ENCODE data around the gene RABGAP1L. TPM values are rescaled to one million over a fixed set of nuclear protein-coding genes. Genes with fewer than 3 reads are reported as not detected.
A peak's percentile ranks its signal among the peaks of the same experiment; 100 is the strongest.

Gene RABGAP1L
- total RNA-seq, 1 experiment from 2014 or later, result 76.9 TPM

- no peak for TF ChIP-seq ZNF232 (CRISPR knock-in tag; IDR thresholded peaks at IDR 0.05)
Measured at GRCh38 chr1:174974711-174975119, 815.4 kb downstream of the RABGAP1L start (continued).

GRCh38 chr1:174975764-174976163, 816.4 kb downstream of the RABGAP1L start:
- Mint-ChIP-seq H3K27ac (peak overlapping the region; percentile 43; the same call in 1 of the 2 replicates), H3K27me3 (ENCODE audit: low read depth) (no peaks in the 10 kb centered on the region), H3K4me3 (no peak overlapping the region), H3K9me3 (no peaks in the 10 kb centered on the region), H3K4me1 (peaks cover 2% of the 10 kb centered on the region; the same call in 1 of the 2 replicates), H3K36me3 (peaks cover 72% of the 10 kb centered on the region)
- TF ChIP-seq ZNF138 (CRISPR knock-in tag; conservative IDR thresholded peaks at IDR 0.05), result no peak
- TF ChIP-seq GABPB1 (CRISPR knock-in tag; IDR thresholded peaks at IDR 0.05), result no peak
- no peak for TF ChIP-seq MYBL2 (CRISPR knock-in tag; IDR thresholded peaks at IDR 0.05)
- no peak for TF ChIP-seq IRF2 (CRISPR knock-in tag; IDR thresholded peaks at IDR 0.05; ENCODE audit: borderline replicate concordance, low read depth)
- no peak for TF ChIP-seq SMAD3 (CRISPR knock-in tag; IDR thresholded peaks at IDR 0.05; ENCODE audit: borderline replicate concordance)
- no peak for TF ChIP-seq HMGXB4 (CRISPR knock-in tag; IDR thresholded peaks at IDR 0.05)
- TF ChIP-seq GRHL2 (CRISPR knock-in tag; IDR thresholded peaks at IDR 0.05; ENCODE audit: insufficient replicate concordance, severe bottlenecking), result no peak
- TF ChIP-seq GTF2I (CRISPR knock-in tag; conservative IDR thresholded peaks at IDR 0.05), result no peak
- no peak for TF ChIP-seq NFATC4 (CRISPR knock-in tag; IDR thresholded peaks at IDR 0.05)
- no peak for TF ChIP-seq ZMAT4 (CRISPR knock-in tag; IDR thresholded peaks at IDR 0.05)
- no peak for TF ChIP-seq STAT6 (CRISPR knock-in tag; conservative IDR thresholded peaks at IDR 0.05; ENCODE audit: low read depth)
- no peak for TF ChIP-seq ZNF416 (CRISPR knock-in tag; IDR thresholded peaks at IDR 0.05)
- TF ChIP-seq ZNF263 (CRISPR knock-in tag; IDR thresholded peaks at IDR 0.05; ENCODE audit: low read depth), result no peak
- TF ChIP-seq SP1 (CRISPR knock-in tag; conservative IDR thresholded peaks at IDR 0.05), result no peak
- no peak for TF ChIP-seq JUN (CRISPR knock-in tag; IDR thresholded peaks at IDR 0.05)
- POLR2A ChIA-PET, result no interaction called here
- CTCF ChIA-PET, result no interaction called here
- no peak for DNase-seq (ENCODE audit: low spot score)
- ATAC-seq, result no peak

GRCh38 chr1:174976436-174977108, 817.3 kb downstream of the RABGAP1L start:
- POLR2A ChIA-PET, result no interaction called here
- H3K4me3 Mint-ChIP-seq, result no peak overlapping the region
- TF ChIP-seq ZNF423 (CRISPR knock-in tag; IDR thresholded peaks at IDR 0.05) (no peak), USF2 (CRISPR knock-in tag; IDR thresholded peaks at IDR 0.05) (no peak), NFE2L1 (CRISPR knock-in tag; IDR thresholded peaks at IDR 0.05) (no peak), NFATC4 (CRISPR knock-in tag; IDR thresholded peaks at IDR 0.05) (no peak), ZNF512 (CRISPR knock-in tag; IDR thresholded peaks at IDR 0.05; ENCODE audit: borderline replicate concordance) (no peak), ZNF121 (CRISPR knock-in tag; IDR thresholded peaks at IDR 0.05) (no peak), JUN (CRISPR knock-in tag; IDR thresholded peaks at IDR 0.05) (no peak), NFYB (CRISPR knock-in tag; conservative IDR thresholded peaks at IDR 0.05; ENCODE audit: low read depth) (no peak)
- H3K27me3 Mint-ChIP-seq (ENCODE audit: low read depth), result no peaks in the 10 kb centered on the region
- no peaks in the 10 kb centered on the region for H3K9me3 Mint-ChIP-seq
- CTCF ChIA-PET, result no interaction called here
- peaks cover 77% of the 10 kb centered on the region for H3K36me3 Mint-ChIP-seq
- DNase-seq (ENCODE audit: low spot score) (no peak), ATAC-seq (no peak)
- peak overlapping the region; percentile 62; the same call in 1 of the 2 replicates for H3K27ac Mint-ChIP-seq
- H3K4me1 Mint-ChIP-seq, result no peaks in the 10 kb centered on the region; the same call in 1 of the 2 replicates
